WTC11 (cell line): ENCODE data around the gene C19orf25. TPM values are rescaled to one million over a fixed set of nuclear protein-coding genes. Genes with fewer than 3 reads are reported as not detected.

Experiments
- ATAC-seq: fragments of 200-7000 bp; cut with Tn5 transposase; 2 replicates; pipeline ENCODE4 v1.10.0; 2021; ENCODE audit warnings: mild to moderate bottlenecking, moderate library complexity
- CTCF ChIA-PET: fragments of 300-600 bp; sonication (Branson Sonifier 250); formaldehyde crosslinking; loops from one replicate; lab custom pipeline; 2021; ENCODE audit warnings: antibody characterized with exemption; lab: Charles Lee
- POLR2A ChIA-PET: fragments of 350-600 bp; sonication (Branson Sonifier 250); formaldehyde crosslinking; loops from one replicate; lab custom pipeline; 2021; ENCODE audit warnings: antibody characterized with exemption; lab: Charles Lee
- DNase-seq: peaks from one replicate; pipeline ENCODE4 v3.0.0; 2021; ENCODE audit warnings: low spot score
- H3K27ac Mint-ChIP-seq: 2 replicates; pipeline ENCODE4 v1.8.0; 2021; ENCODE audit warnings: mixed read lengths
- H3K27me3 Mint-ChIP-seq: 2 replicates; pipeline ENCODE4 v1.8.0; 2021; ENCODE audit warnings: low read depth, mild to moderate bottlenecking, moderate library complexity, mixed read lengths
- H3K36me3 Mint-ChIP-seq: 2 replicates; pipeline ENCODE4 v1.8.0; 2021; ENCODE audit warnings: mixed read lengths
- H3K4me1 Mint-ChIP-seq: 2 replicates; pipeline ENCODE4 v1.8.0; 2022; ENCODE audit warnings: mixed read lengths
- H3K4me3 Mint-ChIP-seq: 2 replicates; pipeline ENCODE4 v1.8.0; 2021; ENCODE audit warnings: mild to moderate bottlenecking, moderate library complexity, mixed read lengths
- H3K9me3 Mint-ChIP-seq: 2 replicates; pipeline ENCODE4 v1.8.0; 2021; ENCODE audit warnings: mixed read lengths
- ATF1 ChIP-seq: sonication (generic); formaldehyde crosslinking; IDR thresholded peaks from 2 replicates; pipeline ENCODE4 v1.8.1; 2023; ENCODE audit warnings: mild to moderate bottlenecking, moderate library complexity, missing genetic modification reagents
- EMX1 ChIP-seq: fragments of 250-450 bp; sonication (Bioruptor Pico); IDR thresholded peaks from 2 replicates; pipeline ENCODE4 v1.8.0; 2021; ENCODE audit warnings: mild to moderate bottlenecking
- ETV6 ChIP-seq: sonication (generic); formaldehyde crosslinking; IDR thresholded peaks from 2 replicates; pipeline ENCODE4 v1.8.1; 2022; ENCODE audit warnings: mild to moderate bottlenecking, missing genetic modification reagents
- FOXJ3 ChIP-seq: sonication (generic); formaldehyde crosslinking; IDR thresholded peaks from 2 replicates; pipeline ENCODE4 v1.9.0; 2021; ENCODE audit warnings: missing genetic modification reagents, mild to moderate bottlenecking, borderline replicate concordance
- JAZF1 ChIP-seq: fragments of 250-450 bp; sonication (Bioruptor Pico); IDR thresholded peaks from 2 replicates; pipeline ENCODE4 v1.9.0; 2021; ENCODE audit warnings: moderate library complexity, mild to moderate bottlenecking, inconsistent platforms
- JUN ChIP-seq: sonication (generic); formaldehyde crosslinking; IDR thresholded peaks from 2 replicates; pipeline ENCODE4 v1.8.0; 2023; ENCODE audit warnings: mild to moderate bottlenecking, missing genetic modification reagents
- MLX ChIP-seq: sonication (generic); formaldehyde crosslinking; IDR thresholded peaks from 2 replicates; pipeline ENCODE4 v1.8.1; 2023; ENCODE audit warnings: mild to moderate bottlenecking, missing genetic modification reagents, moderate library complexity
- NFATC4 ChIP-seq: fragments of 250-450 bp; sonication (Bioruptor Pico); IDR thresholded peaks from 2 replicates; pipeline ENCODE4 v1.9.0; 2021; ENCODE audit warnings: mild to moderate bottlenecking
- NFYB ChIP-seq: sonication (generic); formaldehyde crosslinking; conservative IDR thresholded peaks from 2 replicates; pipeline ENCODE4 v1.8.0; 2022; ENCODE audit warnings: low read depth, missing genetic modification reagents
- NR1H2 ChIP-seq: sonication (generic); formaldehyde crosslinking; IDR thresholded peaks from 2 replicates; pipeline ENCODE4 v1.9.0; 2021; ENCODE audit warnings: mild to moderate bottlenecking, moderate library complexity, missing genetic modification reagents
- OVOL2 ChIP-seq: fragments of 250-450 bp; sonication (Bioruptor Pico); IDR thresholded peaks from 2 replicates; pipeline ENCODE4 v1.9.0; 2021; ENCODE audit warnings: mild to moderate bottlenecking, borderline replicate concordance
- PRDM15 ChIP-seq: sonication (generic); formaldehyde crosslinking; IDR thresholded peaks from 2 replicates; pipeline ENCODE4 v1.8.0; 2022; ENCODE audit warnings: missing genetic modification reagents
- PRRX2 ChIP-seq: fragments of 250-450 bp; sonication (Bioruptor Pico); IDR thresholded peaks from 2 replicates; pipeline ENCODE4 v1.8.0; 2021; ENCODE audit warnings: mild to moderate bottlenecking
- TEAD1 ChIP-seq: sonication (generic); formaldehyde crosslinking; IDR thresholded peaks from 2 replicates; pipeline ENCODE4 v1.8.0; 2022; ENCODE audit warnings: mild to moderate bottlenecking, missing genetic modification reagents
- ZNF425 ChIP-seq: fragments of 250-450 bp; sonication (Bioruptor Pico); conservative IDR thresholded peaks from 2 replicates; pipeline ENCODE4 v1.9.0; 2021; ENCODE audit warnings: mild to moderate bottlenecking
- total RNA-seq: library from RNA; stranded (reverse); gene quantifications from 3 replicates; pipeline ENCODE4 v1.2.3, GENCODE V29; 2021
- TF ChIP-seq, protein P1 (sequence below): sonication (generic); formaldehyde crosslinking; IDR thresholded peaks from 2 replicates; pipeline ENCODE4 v1.8.1; 2022; ENCODE audit warnings: low read depth, mild to moderate bottlenecking, moderate library complexity, missing genetic modification reagents, borderline replicate concordance
- TF ChIP-seq, protein P2 (sequence below): sonication (generic); formaldehyde crosslinking; IDR thresholded peaks from 2 replicates; pipeline ENCODE4 v1.8.1; 2023; ENCODE audit warnings: mild to moderate bottlenecking, missing genetic modification reagents, borderline replicate concordance

The C19orf25 gene
- total RNA-seq, 1 experiment from 2014 or later: 65.7 TPM

DNA sequence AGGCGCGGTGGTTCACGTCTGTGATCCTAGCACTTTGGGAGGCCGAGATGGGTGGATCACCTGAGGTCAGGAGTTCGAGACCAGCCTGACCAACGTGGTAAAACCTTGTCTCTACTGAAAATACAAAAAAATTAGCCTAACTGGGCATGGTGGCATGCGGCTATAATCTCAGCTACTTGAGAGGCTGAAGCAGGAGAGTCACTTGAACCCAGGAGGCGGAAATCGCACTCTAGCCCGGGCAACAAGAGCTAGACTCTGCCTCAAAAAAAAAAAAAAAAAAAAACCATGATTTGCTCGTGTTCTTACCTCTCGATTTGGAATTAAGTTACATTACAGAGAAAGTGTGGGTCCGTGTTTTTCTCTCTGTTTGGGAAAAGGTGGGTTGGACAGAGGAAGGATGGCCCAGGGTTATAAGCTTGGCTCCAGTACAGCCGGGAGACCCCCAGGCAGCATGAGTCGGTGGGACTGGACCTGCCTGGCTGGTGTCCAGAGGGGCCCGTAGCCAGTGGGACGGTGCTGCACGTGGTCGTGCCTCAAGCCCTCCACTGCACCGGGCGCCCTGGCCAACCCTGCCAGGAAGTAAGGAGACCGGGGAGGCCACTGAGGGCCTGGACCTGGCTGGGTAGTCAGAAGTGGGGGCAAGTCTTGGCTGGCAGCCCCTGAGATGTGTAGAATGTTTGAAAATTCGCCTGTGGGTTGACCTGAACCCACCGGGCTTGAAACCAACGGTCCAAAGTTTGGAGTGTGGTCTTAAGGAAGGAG, 37.2 kb downstream of the C19orf25 start:
- TF ChIP-seq OVOL2 (CRISPR knock-in tag): no peak
- 0 out of 2 replicates have a peak, but pooled peaks have one; percentile 27 for TF ChIP-seq NFATC4
- no peak for TF ChIP-seq ETV6 (CRISPR knock-in tag)
- TF ChIP-seq FOXJ3 (CRISPR knock-in tag): no peak
- TF ChIP-seq ATF1 (CRISPR knock-in tag): no peak
- TF ChIP-seq, protein P1, sequence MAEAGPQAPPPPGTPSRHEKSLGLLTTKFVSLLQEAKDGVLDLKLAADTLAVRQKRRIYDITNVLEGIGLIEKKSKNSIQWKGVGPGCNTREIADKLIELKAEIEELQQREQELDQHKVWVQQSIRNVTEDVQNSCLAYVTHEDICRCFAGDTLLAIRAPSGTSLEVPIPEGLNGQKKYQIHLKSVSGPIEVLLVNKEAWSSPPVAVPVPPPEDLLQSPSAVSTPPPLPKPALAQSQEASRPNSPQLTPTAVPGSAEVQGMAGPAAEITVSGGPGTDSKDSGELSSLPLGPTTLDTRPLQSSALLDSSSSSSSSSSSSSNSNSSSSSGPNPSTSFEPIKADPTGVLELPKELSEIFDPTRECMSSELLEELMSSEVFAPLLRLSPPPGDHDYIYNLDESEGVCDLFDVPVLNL: no peak
- TF ChIP-seq MLX (CRISPR knock-in tag): no peak
- TF ChIP-seq NR1H2 (CRISPR knock-in tag): no peak
- TF ChIP-seq NFYB (CRISPR knock-in tag): no peak
- TF ChIP-seq, protein P2, sequence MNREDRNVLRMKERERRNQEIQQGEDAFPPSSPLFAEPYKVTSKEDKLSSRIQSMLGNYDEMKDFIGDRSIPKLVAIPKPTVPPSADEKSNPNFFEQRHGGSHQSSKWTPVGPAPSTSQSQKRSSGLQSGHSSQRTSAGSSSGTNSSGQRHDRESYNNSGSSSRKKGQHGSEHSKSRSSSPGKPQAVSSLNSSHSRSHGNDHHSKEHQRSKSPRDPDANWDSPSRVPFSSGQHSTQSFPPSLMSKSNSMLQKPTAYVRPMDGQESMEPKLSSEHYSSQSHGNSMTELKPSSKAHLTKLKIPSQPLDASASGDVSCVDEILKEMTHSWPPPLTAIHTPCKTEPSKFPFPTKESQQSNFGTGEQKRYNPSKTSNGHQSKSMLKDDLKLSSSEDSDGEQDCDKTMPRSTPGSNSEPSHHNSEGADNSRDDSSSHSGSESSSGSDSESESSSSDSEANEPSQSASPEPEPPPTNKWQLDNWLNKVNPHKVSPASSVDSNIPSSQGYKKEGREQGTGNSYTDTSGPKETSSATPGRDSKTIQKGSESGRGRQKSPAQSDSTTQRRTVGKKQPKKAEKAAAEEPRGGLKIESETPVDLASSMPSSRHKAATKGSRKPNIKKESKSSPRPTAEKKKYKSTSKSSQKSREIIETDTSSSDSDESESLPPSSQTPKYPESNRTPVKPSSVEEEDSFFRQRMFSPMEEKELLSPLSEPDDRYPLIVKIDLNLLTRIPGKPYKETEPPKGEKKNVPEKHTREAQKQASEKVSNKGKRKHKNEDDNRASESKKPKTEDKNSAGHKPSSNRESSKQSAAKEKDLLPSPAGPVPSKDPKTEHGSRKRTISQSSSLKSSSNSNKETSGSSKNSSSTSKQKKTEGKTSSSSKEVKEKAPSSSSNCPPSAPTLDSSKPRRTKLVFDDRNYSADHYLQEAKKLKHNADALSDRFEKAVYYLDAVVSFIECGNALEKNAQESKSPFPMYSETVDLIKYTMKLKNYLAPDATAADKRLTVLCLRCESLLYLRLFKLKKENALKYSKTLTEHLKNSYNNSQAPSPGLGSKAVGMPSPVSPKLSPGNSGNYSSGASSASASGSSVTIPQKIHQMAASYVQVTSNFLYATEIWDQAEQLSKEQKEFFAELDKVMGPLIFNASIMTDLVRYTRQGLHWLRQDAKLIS (CRISPR knock-in tag): no peak
- no peak for TF ChIP-seq TEAD1 (CRISPR knock-in tag)
- TF ChIP-seq JAZF1 (CRISPR knock-in tag): no peak
- peak; percentile 59; the same call in 1 of the 2 replicates for TF ChIP-seq ZNF425 (CRISPR knock-in tag)
- no peak for TF ChIP-seq JUN (CRISPR knock-in tag)
- TF ChIP-seq PRRX2 (CRISPR knock-in tag): peak; percentile 38; the same call in 1 of the 2 replicates
- peak; percentile 46; the same call in 1 of the 2 replicates for TF ChIP-seq EMX1 (CRISPR knock-in tag)
- no peak for TF ChIP-seq PRDM15 (CRISPR knock-in tag)
- peak overlapping the region; percentile 23 for H3K27ac Mint-ChIP-seq
- peaks cover 39% of the 10 kb centered on the region for H3K36me3 Mint-ChIP-seq
- ChIA-PET POLR2A (interaction anchor here (0.7 kb wide), 1 partner anchor 15 kb away, joined by 9 read pairs; no protein-coding TSS in a partner anchor), CTCF (interaction anchor here (0.6 to 5.0 kb wide), 4 partner anchors 16 to 413 kb away, joined by 3 to 56 read pairs (median 4); no protein-coding TSS in a partner anchor)
- DNase-seq: no peak
- H3K4me3 Mint-ChIP-seq: peak overlapping the region; percentile 45
- H3K27me3 Mint-ChIP-seq: peaks cover 7% of the 10 kb centered on the region
- peaks cover 24% of the 10 kb centered on the region for H3K4me1 Mint-ChIP-seq
- no peaks in the 10 kb centered on the region for H3K9me3 Mint-ChIP-seq
- no peak for ATAC-seq
